ENCODE measurements around the gene DUSP16. TPM values are rescaled to one million over a fixed set of nuclear protein-coding genes. Genes with fewer than 3 reads are reported as not detected.

Gene DUSP16
- total and polyA plus RNA-seq, 2 of the 8 experiments (the other 6 are each of a cell fraction or from before 2014, with no cell fraction given), result 31.6 to 55.9 TPM

DNA sequence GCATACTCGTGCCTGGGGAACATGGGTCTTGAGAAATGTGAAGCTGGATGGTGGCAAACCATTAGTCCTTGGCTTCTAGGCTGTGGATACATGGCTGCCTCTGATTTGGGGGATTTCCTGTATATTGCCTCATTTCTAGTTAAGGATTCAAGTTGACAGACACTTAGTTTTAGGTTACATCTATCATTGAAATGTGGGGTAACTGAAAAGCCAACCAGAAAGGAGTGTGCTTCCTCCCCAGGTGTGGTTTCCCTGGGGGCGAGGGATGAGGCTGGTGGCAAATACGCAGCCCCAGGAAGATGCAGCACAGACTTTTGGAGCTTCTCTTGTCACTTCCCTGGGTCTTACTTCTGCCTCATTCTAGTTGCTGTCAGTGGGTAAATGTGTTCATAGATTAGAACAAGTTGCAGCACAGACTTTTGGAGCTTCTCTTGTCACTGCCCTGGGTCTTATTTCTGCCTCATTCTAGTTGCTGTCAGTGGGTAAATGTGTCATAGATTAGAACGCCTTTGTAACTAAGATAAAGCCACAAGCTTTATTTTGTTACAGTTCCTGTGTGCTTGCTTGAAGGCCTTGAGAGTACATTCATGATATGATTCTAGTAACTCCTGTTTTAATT, 120.7 kb downstream of the DUSP16 start:
- Histone ChIP-seq H3K9me3 (ENCODE audit: insufficient read depth in 2 of 2, low read depth in 1 of 2, low read length in 1 of 2) (no peaks in the 10 kb centered on the region), H3K4me3 (ENCODE audit: extremely low read depth in 1 of 4, insufficient read depth in 2 of 4, low read depth in 3 of 4, low read length in 4 of 4) (no peak overlapping the region), H3K4me1 (replicated peaks in 1 of 4; ENCODE audit: control insufficient read depth in 3 of 4, insufficient read depth in 4 of 4, low read length in 3 of 4) (no peaks in the 10 kb centered on the region; a peak in 1 of 7 replicates), H2BK5ac (ENCODE audit: low read depth, low read length) (no peak overlapping the region), H2BK15ac (ENCODE audit: low read length) (no peak overlapping the region), H2BK20ac (ENCODE audit: low read length) (no peak overlapping the region), H3K9ac (replicated peaks in 1 of 4; ENCODE audit: extremely low read depth in 1 of 4, low read depth in 3 of 4, low read length in 3 of 4) (no peak overlapping the region), H3K4ac (replicated peaks; ENCODE audit: insufficient read length, low read depth, low read length) (no peak overlapping the region), H3K14ac (ENCODE audit: insufficient read length) (no peak overlapping the region), H3K23ac (ENCODE audit: insufficient read length) (no peak overlapping the region), H2AFZ (ENCODE audit: low read length) (no peak overlapping the region), H3K4me2 (ENCODE audit: insufficient read depth in 1 of 2, low read depth in 2 of 2, low read length in 2 of 2) (no peak overlapping the region), H4K20me1 (replicated peaks in 1 of 2; ENCODE audit: control insufficient read depth in 1 of 2, insufficient read depth in 2 of 2, low read length in 2 of 2) (no peaks in the 10 kb centered on the region), H3K27me3 (replicated peaks in 1 of 4; ENCODE audit: control insufficient read depth in 3 of 4, extremely low read depth in 1 of 4, insufficient read depth in 3 of 4, low read length in 3 of 4) (no peaks in the 10 kb centered on the region; a peak in 1 of 7 replicates), H4K91ac (replicated peaks; ENCODE audit: insufficient read length, low read length) (no peak overlapping the region), H3K23me2 (ENCODE audit: low read depth, low read length) (no peaks in the 10 kb centered on the region), H2BK120ac (replicated peaks; ENCODE audit: low read depth, low read length) (no peak overlapping the region), H3K79me1 (ENCODE audit: low read depth, low read length) (no peaks in the 10 kb centered on the region), H4K8ac (ENCODE audit: extremely low read depth, insufficient read depth, low read length) (no peak overlapping the region), H3K36me3 (ENCODE audit: control insufficient read depth in 2 of 4, insufficient read depth in 4 of 4, low read length in 3 of 4) (no peaks in the 10 kb centered on the region), H3K18ac (ENCODE audit: extremely low read depth, low read length) (no peak overlapping the region), H3K56ac (replicated peaks; ENCODE audit: insufficient read length, low read depth, low read length) (no peak overlapping the region), H4K5ac (ENCODE audit: insufficient read length, low read depth, low read length) (no peak overlapping the region), H2AK5ac (ENCODE audit: low read depth, low read length) (no peak overlapping the region), H3K27ac (ENCODE audit: low read depth, low read length) (no peak overlapping the region), H2BK12ac (ENCODE audit: low read depth, low read length) (no peak overlapping the region), H3K79me2 (ENCODE audit: control insufficient read depth in 1 of 2, insufficient read depth in 2 of 2, low read length in 2 of 2) (no peaks in the 10 kb centered on the region)
- DNase-seq (ENCODE audit: low read depth in 1 of 2, low spot score in 2 of 2) (no peak), FAIRE-seq (no peak)
- CTCF ChIA-PET (ENCODE audit: partially characterized antibody), result interaction anchor here (0.6 to 0.9 kb wide), 4 partner anchors 43 to 1304 kb away, joined by 3 read pairs; no protein-coding TSS in a partner anchor
- TF ChIP-seq JUN (IDR thresholded peaks at IDR 0.05; ENCODE audit: low read depth, low read length) (no peak), CBX8 (IDR thresholded peaks at IDR 0.05; ENCODE audit: borderline replicate concordance, low read depth, low read length) (no peak), NANOG (IDR thresholded peaks at IDR 0.05; ENCODE audit: insufficient read depth, low read depth, low read length, poor library complexity, severe bottlenecking) (no peak), HDAC6 (IDR thresholded peaks at IDR 0.05; ENCODE audit: low read depth, low read length) (no peak), ASH2L (IDR thresholded peaks at IDR 0.05; ENCODE audit: low read length) (no peak), SP2 (IDR thresholded peaks at IDR 0.05; ENCODE audit: low read length) (no peak), POU5F1 (IDR thresholded peaks at IDR 0.05; ENCODE audit: low read depth, low read length) (no peak), EP300 (IDR thresholded peaks at IDR 0.05; ENCODE audit: borderline replicate concordance in 1 of 2, low read depth in 2 of 2, low read length in 2 of 2) (no peak), BCL11A (IDR thresholded peaks at IDR 0.05; ENCODE audit: low read depth in 2 of 2, low read length in 2 of 2) (no peak), FOSL1 (IDR thresholded peaks at IDR 0.05; ENCODE audit: insufficient read depth, low read depth, low read length) (no peak)
- 93% methylated on average over 4 of the region's 4 CpGs; no CpG with 5 or more reads in 1 of the 2 experiments for WGBS, 2 experiments (ENCODE audit: extremely low coverage in 1 of 2, insufficient coverage in 1 of 2, insufficient read length in 1 of 2, insufficient replicate concordance in 2 of 2, low coverage in 1 of 2, low lambda C conversion rate in 2 of 2, missing lambda C conversion rate in 1 of 2)
- POLR2A ChIA-PET (ENCODE audit: partially characterized antibody), result interaction anchor here (1.3 kb wide), 1 partner anchor 9 kb away, joined by 4 read pairs; no protein-coding TSS in a partner anchor
